HEK293 (cell line): ENCODE results near the gene UBFD1.

Source experiments
- CTCF ChIA-PET: fragments of 350-600 bp; formaldehyde crosslinking; extraction: SDS; loops from one replicate; lab custom pipeline; 2021; ENCODE audit warnings: antibody characterized with exemption; lab: Yijun Ruan, JAX
- POLR2A ChIA-PET: fragments of 300-600 bp; formaldehyde crosslinking; extraction: SDS; loops from one replicate; lab custom pipeline; 2020; ENCODE audit warnings: antibody characterized with exemption, inconsistent platforms; lab: Yijun Ruan, JAX
- H3K27ac ChIP-seq: fragments of 200-500 bp; sonication (Bioruptor generic); 2 replicates; pipeline ENCODE4 v1.5.1; 2014; ENCODE audit warnings: low read depth, low read length, control low read depth, inconsistent platforms; ENCODE audit errors: extremely low read depth
- H3K36me3 ChIP-seq, 2 experiments: fragments of 200-500 bp in 1 of 2; sonication (Bioruptor generic) in 1 of 2; 1 replicate in 1 of 2; 2 replicates in 1 of 2; pipeline ENCODE4 v1.5.1; 2014 to 2017; ENCODE audit warnings: inconsistent platforms in 2 of 2, low read length in 2 of 2; ENCODE audit not compliant: control insufficient read depth in 2 of 2, insufficient read depth in 1 of 2
- H3K4me1 ChIP-seq: fragments of 200-500 bp; sonication (Bioruptor generic); 2 replicates; pipeline ENCODE4 v1.5.1; 2014; ENCODE audit warnings: mild to moderate bottlenecking, low read length, inconsistent platforms; ENCODE audit not compliant: control insufficient read depth, insufficient read depth
- H3K4me3 ChIP-seq: 2 replicates; pipeline ENCODE4 v1.5.1; 2011; ENCODE audit warnings: low read depth, mild to moderate bottlenecking, control low read depth, low read length, moderate library complexity
- H3K9me3 ChIP-seq: fragments of 200-500 bp; sonication (Bioruptor generic); 2 replicates; pipeline ENCODE4 v1.5.1; 2014; ENCODE audit warnings: low read depth, low read length, inconsistent platforms; ENCODE audit not compliant: control insufficient read depth, insufficient read depth
- GFI1B ChIP-seq: fragments of 450-650 bp; formaldehyde crosslinking; IDR thresholded peaks from 2 replicates; pipeline ENCODE4 v1.5.1; 2016; ENCODE audit warnings: missing biosample characterization, missing genetic modification characterization
- KLF8 ChIP-seq: fragments of 450-650 bp; formaldehyde crosslinking; IDR thresholded peaks from 2 replicates; pipeline ENCODE4 v1.5.1; 2016; ENCODE audit warnings: missing biosample characterization, missing genetic modification characterization
- SCRT2 ChIP-seq: fragments of 450-650 bp; formaldehyde crosslinking; IDR thresholded peaks from 2 replicates; pipeline ENCODE4 v1.5.1; 2016; ENCODE audit warnings: missing biosample characterization, missing genetic modification characterization
- SP2 ChIP-seq: fragments of 450-650 bp; formaldehyde crosslinking; IDR thresholded peaks from 2 replicates; pipeline ENCODE4 v1.5.1; 2016; ENCODE audit warnings: missing biosample characterization, missing genetic modification characterization
- YY2 ChIP-seq: fragments of 450-650 bp; formaldehyde crosslinking; IDR thresholded peaks from 2 replicates; pipeline ENCODE4 v1.5.1; 2016; ENCODE audit warnings: missing biosample characterization, missing genetic modification characterization
- ZBTB21 ChIP-seq: fragments of 450-650 bp; formaldehyde crosslinking; IDR thresholded peaks from 2 replicates; pipeline ENCODE4 v1.5.1; 2017; ENCODE audit warnings: missing biosample characterization, missing genetic modification characterization
- ZIC2 ChIP-seq: fragments of 450-650 bp; formaldehyde crosslinking; IDR thresholded peaks from 2 replicates; pipeline ENCODE4 v1.5.1; 2016; ENCODE audit warnings: missing biosample characterization, missing genetic modification characterization
- ZNF114 ChIP-seq: fragments of 450-650 bp; formaldehyde crosslinking; IDR thresholded peaks from 2 replicates; pipeline ENCODE4 v1.5.0; 2017; ENCODE audit warnings: missing biosample characterization, missing genetic modification characterization
- ZNF146 ChIP-seq: fragments of 450-650 bp; formaldehyde crosslinking; IDR thresholded peaks from 2 replicates; pipeline ENCODE4 v1.5.1; 2016; ENCODE audit warnings: missing biosample characterization, missing genetic modification characterization
- ZNF155 ChIP-seq: fragments of 450-650 bp; formaldehyde crosslinking; IDR thresholded peaks from 2 replicates; pipeline ENCODE4 v1.5.1; 2016; ENCODE audit warnings: missing biosample characterization, missing genetic modification characterization
- ZNF174 ChIP-seq: fragments of 450-650 bp; formaldehyde crosslinking; IDR thresholded peaks from 2 replicates; pipeline ENCODE4 v1.5.0; 2017; ENCODE audit warnings: missing biosample characterization, mild to moderate bottlenecking, missing genetic modification characterization
- ZNF302 ChIP-seq: fragments of 450-650 bp; formaldehyde crosslinking; IDR thresholded peaks from 2 replicates; pipeline ENCODE4 v1.5.1; 2016; ENCODE audit warnings: missing biosample characterization, missing genetic modification characterization, low read depth
- ZNF324 ChIP-seq: fragments of 450-650 bp; formaldehyde crosslinking; IDR thresholded peaks from 2 replicates; pipeline ENCODE4 v1.5.1; 2016; ENCODE audit warnings: missing biosample characterization, missing genetic modification characterization
- ZNF354C ChIP-seq: fragments of 450-650 bp; formaldehyde crosslinking; IDR thresholded peaks from 2 replicates; pipeline ENCODE4 v1.5.1; 2016; ENCODE audit warnings: missing biosample characterization, missing genetic modification characterization, low read depth, borderline replicate concordance
- ZNF391 ChIP-seq: fragments of 450-650 bp; formaldehyde crosslinking; IDR thresholded peaks from 2 replicates; pipeline ENCODE4 v1.5.1; 2016; ENCODE audit warnings: low read depth, missing biosample characterization, missing genetic modification characterization, borderline replicate concordance
- ZNF423 ChIP-seq: fragments of 450-650 bp; formaldehyde crosslinking; IDR thresholded peaks from 2 replicates; pipeline ENCODE4 v1.5.1; 2016; ENCODE audit warnings: missing biosample characterization, missing genetic modification characterization
- ZNF433 ChIP-seq: fragments of 450-650 bp; formaldehyde crosslinking; IDR thresholded peaks from 2 replicates; pipeline ENCODE4 v1.5.1; 2016; ENCODE audit warnings: missing biosample characterization, missing genetic modification characterization, low read depth
- ZNF549 ChIP-seq: fragments of 450-650 bp; IDR thresholded peaks from 2 replicates; pipeline ENCODE4 v1.5.1; 2018; ENCODE audit warnings: missing biosample characterization, missing genetic modification characterization, mild to moderate bottlenecking, inconsistent platforms, moderate library complexity
- ZNF600 ChIP-seq: fragments of 450-650 bp; formaldehyde crosslinking; IDR thresholded peaks from 2 replicates; pipeline ENCODE4 v1.5.1; 2016; ENCODE audit warnings: missing biosample characterization, missing genetic modification characterization
- ZNF660 ChIP-seq: fragments of 450-650 bp; IDR thresholded peaks from 2 replicates; pipeline ENCODE4 v1.5.1; 2018; ENCODE audit warnings: missing biosample characterization, mild to moderate bottlenecking, missing genetic modification characterization
- ZNF677 ChIP-seq: fragments of 450-650 bp; IDR thresholded peaks from 2 replicates; pipeline ENCODE4 v1.5.0; 2018; ENCODE audit warnings: missing biosample characterization, mild to moderate bottlenecking, missing genetic modification characterization, moderate library complexity
- ZNF76 ChIP-seq: fragments of 450-650 bp; formaldehyde crosslinking; IDR thresholded peaks from 2 replicates; pipeline ENCODE4; 2016; ENCODE audit warnings: low read depth, missing biosample characterization, missing genetic modification characterization, borderline replicate concordance
- ZSCAN23 ChIP-seq: fragments of 450-650 bp; formaldehyde crosslinking; IDR thresholded peaks from 2 replicates; pipeline ENCODE4 v1.5.1; 2016; ENCODE audit warnings: missing biosample characterization, missing genetic modification characterization
- ZSCAN30 ChIP-seq: fragments of 450-650 bp; IDR thresholded peaks from 2 replicates; pipeline ENCODE4 v1.5.1; 2018; ENCODE audit warnings: missing biosample characterization, mild to moderate bottlenecking, missing genetic modification characterization, moderate library complexity
- TF ChIP-seq, protein P1 (sequence below): fragments of 450-650 bp; formaldehyde crosslinking; IDR thresholded peaks from 2 replicates; pipeline ENCODE4 v1.5.1; 2016; ENCODE audit warnings: missing biosample characterization, missing genetic modification characterization
- TF ChIP-seq, protein P2 (sequence below): fragments of 450-650 bp; formaldehyde crosslinking; IDR thresholded peaks from 2 replicates; pipeline ENCODE4 v1.5.1; 2016; ENCODE audit warnings: missing biosample characterization, missing genetic modification characterization
- TF ChIP-seq, protein P3 (sequence below): fragments of 450-650 bp; formaldehyde crosslinking; IDR thresholded peaks from 2 replicates; pipeline ENCODE4 v1.5.1; 2016; ENCODE audit warnings: missing biosample characterization, missing genetic modification characterization
- TF ChIP-seq, protein P4 (sequence below): fragments of 450-650 bp; formaldehyde crosslinking; optimal IDR thresholded peaks from 2 replicates; pipeline ENCODE3; 2016; ENCODE audit warnings: missing biosample characterization, mild to moderate bottlenecking, missing genetic modification characterization
- TF ChIP-seq, protein P5 (sequence below): fragments of 450-650 bp; formaldehyde crosslinking; IDR thresholded peaks from 2 replicates; pipeline ENCODE4 v1.5.1; 2017; ENCODE audit warnings: missing biosample characterization, mild to moderate bottlenecking, missing genetic modification characterization, moderate library complexity

UBFD1 gene, protein sequence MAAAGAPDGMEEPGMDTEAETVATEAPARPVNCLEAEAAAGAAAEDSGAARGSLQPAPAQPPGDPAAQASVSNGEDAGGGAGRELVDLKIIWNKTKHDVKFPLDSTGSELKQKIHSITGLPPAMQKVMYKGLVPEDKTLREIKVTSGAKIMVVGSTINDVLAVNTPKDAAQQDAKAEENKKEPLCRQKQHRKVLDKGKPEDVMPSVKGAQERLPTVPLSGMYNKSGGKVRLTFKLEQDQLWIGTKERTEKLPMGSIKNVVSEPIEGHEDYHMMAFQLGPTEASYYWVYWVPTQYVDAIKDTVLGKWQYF

DNA sequence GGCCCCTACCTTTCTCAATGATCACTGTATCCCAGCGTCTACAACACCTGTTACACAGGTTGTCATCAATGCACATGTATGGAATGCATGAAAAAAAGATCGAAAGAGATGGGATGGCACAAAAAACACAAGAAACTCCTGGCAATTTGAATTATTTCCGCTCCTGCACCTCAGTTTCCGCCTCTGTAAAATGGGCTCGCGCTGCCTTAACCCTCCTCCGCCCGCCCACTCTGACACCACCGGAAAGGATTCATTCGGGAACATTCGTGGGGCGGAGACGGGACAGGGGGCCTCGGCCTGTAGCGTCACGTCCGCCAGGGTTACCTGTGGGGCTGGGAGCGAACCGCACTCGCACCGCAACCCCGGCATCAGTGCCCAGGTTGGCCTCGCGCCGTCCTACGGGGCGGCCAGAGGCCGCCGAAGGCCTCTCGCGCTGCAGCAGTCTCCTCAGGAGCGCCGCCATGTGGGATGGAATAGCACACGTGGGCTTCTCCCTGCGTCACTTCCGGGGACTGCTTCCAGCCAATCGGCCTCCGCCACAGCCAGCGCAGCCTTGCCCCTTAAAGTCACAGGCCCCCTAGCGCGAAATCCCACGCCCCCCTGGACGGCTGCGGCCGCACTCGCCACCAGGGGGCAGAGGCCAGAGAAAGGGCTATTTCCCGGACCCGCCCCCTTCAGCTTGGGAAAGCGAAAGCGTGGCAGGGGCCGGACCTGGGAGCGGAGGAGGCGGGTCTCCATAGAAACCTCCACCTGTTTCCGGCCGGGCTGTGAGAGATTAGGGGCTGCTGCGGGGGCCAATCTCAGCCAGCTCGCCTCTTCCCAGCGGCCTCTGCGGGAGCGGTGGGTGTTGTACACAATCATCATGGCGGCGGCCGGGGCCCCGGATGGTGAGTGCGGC, at the start of gene UBFD1, which contains the start of gene EARS2:
Gene UBFD1, plus strand, starts transcription at position 847 of the 898 bp plus-strand sequence. Its CDS starts 16 bp downstream, at position 863.
Gene EARS2, minus strand, starts transcription at position 470 of the 898 bp plus-strand sequence. Its CDS starts 7 bp downstream, at position 463.
- ChIA-PET POLR2A (interaction anchor here (0.9 to 1.6 kb wide), 11 partner anchors 13 to 171 kb away, joined by 3 to 8 read pairs (median 4); partner anchors contain the start of gene GGA2), CTCF (interaction anchor here (0.6 to 1.0 kb wide), 14 partner anchors 11 to 974 kb away, joined by 3 to 11 read pairs (median 3); partner anchors contain the start of gene NDUFAB1)
- no peaks in the 10 kb centered on the region for H3K9me3 ChIP-seq
- H3K4me3 ChIP-seq, result peak within 1 kb of the TSS; percentile 87
- H3K27ac ChIP-seq, result peak within 1 kb of the TSS; percentile 60; the same call in 1 of the 2 replicates
- H3K4me1 ChIP-seq, result no peaks in the 10 kb centered on the region
- peaks cover 12 to 43% of the 10 kb centered on the region in 2 experiments for H3K36me3 ChIP-seq
- peak; percentile 62; the same call in 1 of the 2 replicates for TF ChIP-seq ZNF174 (tag by site-specific recombination)
- TF ChIP-seq ZSCAN23 (tag by site-specific recombination), result 0 out of 2 replicates have a peak, but pooled peaks have one; percentile 39
- TF ChIP-seq, protein P1, sequence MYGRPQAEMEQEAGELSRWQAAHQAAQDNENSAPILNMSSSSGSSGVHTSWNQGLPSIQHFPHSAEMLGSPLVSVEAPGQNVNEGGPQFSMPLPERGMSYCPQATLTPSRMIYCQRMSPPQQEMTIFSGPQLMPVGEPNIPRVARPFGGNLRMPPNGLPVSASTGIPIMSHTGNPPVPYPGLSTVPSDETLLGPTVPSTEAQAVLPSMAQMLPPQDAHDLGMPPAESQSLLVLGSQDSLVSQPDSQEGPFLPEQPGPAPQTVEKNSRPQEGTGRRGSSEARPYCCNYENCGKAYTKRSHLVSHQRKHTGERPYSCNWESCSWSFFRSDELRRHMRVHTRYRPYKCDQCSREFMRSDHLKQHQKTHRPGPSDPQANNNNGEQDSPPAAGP, result peak; percentile 15
- no peak for TF ChIP-seq ZNF433 (tag by site-specific recombination)
- TF ChIP-seq, protein P2, sequence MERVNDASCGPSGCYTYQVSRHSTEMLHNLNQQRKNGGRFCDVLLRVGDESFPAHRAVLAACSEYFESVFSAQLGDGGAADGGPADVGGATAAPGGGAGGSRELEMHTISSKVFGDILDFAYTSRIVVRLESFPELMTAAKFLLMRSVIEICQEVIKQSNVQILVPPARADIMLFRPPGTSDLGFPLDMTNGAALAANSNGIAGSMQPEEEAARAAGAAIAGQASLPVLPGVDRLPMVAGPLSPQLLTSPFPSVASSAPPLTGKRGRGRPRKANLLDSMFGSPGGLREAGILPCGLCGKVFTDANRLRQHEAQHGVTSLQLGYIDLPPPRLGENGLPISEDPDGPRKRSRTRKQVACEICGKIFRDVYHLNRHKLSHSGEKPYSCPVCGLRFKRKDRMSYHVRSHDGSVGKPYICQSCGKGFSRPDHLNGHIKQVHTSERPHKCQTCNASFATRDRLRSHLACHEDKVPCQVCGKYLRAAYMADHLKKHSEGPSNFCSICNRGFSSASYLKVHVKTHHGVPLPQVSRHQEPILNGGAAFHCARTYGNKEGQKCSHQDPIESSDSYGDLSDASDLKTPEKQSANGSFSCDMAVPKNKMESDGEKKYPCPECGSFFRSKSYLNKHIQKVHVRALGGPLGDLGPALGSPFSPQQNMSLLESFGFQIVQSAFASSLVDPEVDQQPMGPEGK (tag by site-specific recombination), result peak; percentile 98
- peak; percentile 54 for TF ChIP-seq KLF8 (tag by site-specific recombination)
- TF ChIP-seq ZNF423, result peak; percentile 99
- TF ChIP-seq, protein P3, sequence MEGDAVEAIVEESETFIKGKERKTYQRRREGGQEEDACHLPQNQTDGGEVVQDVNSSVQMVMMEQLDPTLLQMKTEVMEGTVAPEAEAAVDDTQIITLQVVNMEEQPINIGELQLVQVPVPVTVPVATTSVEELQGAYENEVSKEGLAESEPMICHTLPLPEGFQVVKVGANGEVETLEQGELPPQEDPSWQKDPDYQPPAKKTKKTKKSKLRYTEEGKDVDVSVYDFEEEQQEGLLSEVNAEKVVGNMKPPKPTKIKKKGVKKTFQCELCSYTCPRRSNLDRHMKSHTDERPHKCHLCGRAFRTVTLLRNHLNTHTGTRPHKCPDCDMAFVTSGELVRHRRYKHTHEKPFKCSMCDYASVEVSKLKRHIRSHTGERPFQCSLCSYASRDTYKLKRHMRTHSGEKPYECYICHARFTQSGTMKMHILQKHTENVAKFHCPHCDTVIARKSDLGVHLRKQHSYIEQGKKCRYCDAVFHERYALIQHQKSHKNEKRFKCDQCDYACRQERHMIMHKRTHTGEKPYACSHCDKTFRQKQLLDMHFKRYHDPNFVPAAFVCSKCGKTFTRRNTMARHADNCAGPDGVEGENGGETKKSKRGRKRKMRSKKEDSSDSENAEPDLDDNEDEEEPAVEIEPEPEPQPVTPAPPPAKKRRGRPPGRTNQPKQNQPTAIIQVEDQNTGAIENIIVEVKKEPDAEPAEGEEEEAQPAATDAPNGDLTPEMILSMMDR (tag by site-specific recombination), result peak; percentile 100
- no peak for TF ChIP-seq ZNF114
- peak; percentile 83 for TF ChIP-seq ZNF76 (tag by site-specific recombination)
- peak; percentile 86 for TF ChIP-seq YY2 (tag by site-specific recombination)
- TF ChIP-seq ZIC2 (tag by site-specific recombination), result peak; percentile 96
- TF ChIP-seq, protein P4, sequence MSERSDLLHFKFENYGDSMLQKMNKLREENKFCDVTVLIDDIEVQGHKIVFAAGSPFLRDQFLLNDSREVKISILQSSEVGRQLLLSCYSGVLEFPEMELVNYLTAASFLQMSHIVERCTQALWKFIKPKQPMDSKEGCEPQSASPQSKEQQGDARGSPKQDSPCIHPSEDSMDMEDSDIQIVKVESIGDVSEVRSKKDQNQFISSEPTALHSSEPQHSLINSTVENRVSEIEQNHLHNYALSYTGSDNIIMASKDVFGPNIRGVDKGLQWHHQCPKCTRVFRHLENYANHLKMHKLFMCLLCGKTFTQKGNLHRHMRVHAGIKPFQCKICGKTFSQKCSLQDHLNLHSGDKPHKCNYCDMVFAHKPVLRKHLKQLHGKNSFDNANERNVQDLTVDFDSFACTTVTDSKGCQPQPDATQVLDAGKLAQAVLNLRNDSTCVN (tag by site-specific recombination), result peak; percentile 24
- peak; percentile 60 for TF ChIP-seq ZNF660
- TF ChIP-seq ZNF146 (tag by site-specific recombination), result 0 out of 2 replicates have a peak, but pooled peaks have one; percentile 2
- TF ChIP-seq SCRT2 (tag by site-specific recombination), result peak; percentile 82
- peak; percentile 70 for TF ChIP-seq ZBTB21
- TF ChIP-seq ZNF155 (tag by site-specific recombination), result no peak
- TF ChIP-seq ZNF354C (tag by site-specific recombination), result no peak
- peak; percentile 9; the same call in 1 of the 2 replicates for TF ChIP-seq ZSCAN30
- peak; percentile 92 for TF ChIP-seq SP2 (tag by site-specific recombination)
- TF ChIP-seq ZNF302 (tag by site-specific recombination), result no peak
- no peak for TF ChIP-seq ZNF677 (tag by site-specific recombination)
- TF ChIP-seq ZNF391 (tag by site-specific recombination), result peak; percentile 47; the same call in 1 of the 2 replicates
- peak; percentile 59; the same call in 1 of the 2 replicates for TF ChIP-seq ZNF324 (tag by site-specific recombination)
- no peak for TF ChIP-seq GFI1B (tag by site-specific recombination)
- TF ChIP-seq, protein P5, sequence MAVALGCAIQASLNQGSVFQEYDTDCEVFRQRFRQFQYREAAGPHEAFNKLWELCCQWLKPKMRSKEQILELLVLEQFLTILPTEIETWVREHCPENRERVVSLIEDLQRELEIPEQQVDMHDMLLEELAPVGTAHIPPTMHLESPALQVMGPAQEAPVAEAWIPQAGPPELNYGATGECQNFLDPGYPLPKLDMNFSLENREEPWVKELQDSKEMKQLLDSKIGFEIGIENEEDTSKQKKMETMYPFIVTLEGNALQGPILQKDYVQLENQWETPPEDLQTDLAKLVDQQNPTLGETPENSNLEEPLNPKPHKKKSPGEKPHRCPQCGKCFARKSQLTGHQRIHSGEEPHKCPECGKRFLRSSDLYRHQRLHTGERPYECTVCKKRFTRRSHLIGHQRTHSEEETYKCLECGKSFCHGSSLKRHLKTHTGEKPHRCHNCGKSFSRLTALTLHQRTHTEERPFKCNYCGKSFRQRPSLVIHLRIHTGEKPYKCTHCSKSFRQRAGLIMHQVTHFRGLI (tag by site-specific recombination), result no peak
- peak; percentile 95 for TF ChIP-seq ZNF600 (tag by site-specific recombination)
- no peak for TF ChIP-seq ZNF549 (tag by site-specific recombination)
